ENCODE measurements around the gene FBXO2. TPM values are rescaled to one million over a fixed set of nuclear protein-coding genes. Genes with fewer than 3 reads are reported as not detected.

FBXO2 gene
- 0.76 and 1.9 TPM in 2 replicates for total RNA-seq (2011; cell fraction: chromatin; rRNA removed; ENCODE audit: low replicate concordance)
- 1.7 and 1.8 TPM in 2 replicates for total RNA-seq (2011; cell fraction: nucleolus; rRNA removed)
- 1.3 and 1.5 TPM in 2 replicates for total RNA-seq (2011; cell fraction: nucleoplasm; rRNA removed)
- 1.1 and 1.9 TPM in 2 replicates for total RNA-seq (2014; rRNA removed)
- 0.16 and 0.25 TPM in 2 replicates for total RNA-seq (2014; rRNA removed; fragmentation: Illumina TruSeq; extraction: Trizol)
- 0.22 and 0.41 TPM in 2 replicates for total RNA-seq (2015; rRNA removed; fragmentation: Illumina TruSeq; extraction: Trizol)
- 1.4 and 1.7 TPM in 2 replicates for total RNA-seq (2021)
- polyA plus RNA-seq (2011; rRNA removed): 1.1 and 2.8 TPM in 2 replicates
- 2.6 and 3.2 TPM in 2 replicates for polyA plus RNA-seq (2011; cell fraction: cytosol; rRNA removed)
- polyA plus RNA-seq (2011; cell fraction: nucleus; rRNA removed): 4.5 and 6.3 TPM in 2 replicates
- polyA plus RNA-seq (2012): 1.6 and 1.8 TPM in 2 replicates
- 0.27 and 0.46 TPM in 2 replicates for polyA plus RNA-seq (2014; fragmentation: Illumina TruSeq; extraction: Trizol)
- under 1 TPM; 0.04 to 0.27 TPM for polyA plus RNA-seq (2014; fragmentation: Nextera tagmentation; extraction: Ambion mirVana)
- 1.6 and 2.2 TPM in 2 replicates for polyA plus RNA-seq (2014; rRNA removed)
- polyA minus RNA-seq (2011; rRNA and poly(A)+ RNA removed): 0.21 and 0.48 TPM in 2 replicates
- polyA minus RNA-seq (2011; cell fraction: cytosol; rRNA and poly(A)+ RNA removed): 0.57 and 2.8 TPM in 2 replicates
- 0.67 and 1.4 TPM in 2 replicates for polyA minus RNA-seq (2011; cell fraction: nucleus; rRNA and poly(A)+ RNA removed)
- Bru-seq, nascent RNA: percentile 35 among the genes with signal in this experiment
- percentile 25 among the genes with signal in this experiment for BruChase-seq, experiment 1, labeled RNA remaining after a 2-hour chase
- percentile 17 among the genes with signal in this experiment for BruChase-seq, experiment 2, labeled RNA remaining after a 6-hour chase
- long read RNA-seq, experiment 1, transcript FBXO2-201 (6 exons, 1,560 nt): major isoform, 5 of 14 reads
- long read RNA-seq, experiment 1, partial matches to known transcripts: 9 of 14 reads
- long read RNA-seq, experiment 1, other reads (novel, unspliced or antisense): 0 of 14 reads
- long read RNA-seq, experiment 2, partial matches to known transcripts: 0 of 3 reads
- long read RNA-seq, experiment 2, other reads (novel, unspliced or antisense): 1 of 3 reads
- long read RNA-seq, experiment 3, partial matches to known transcripts: 3 of 4 reads
- long read RNA-seq, experiment 3, other reads (novel, unspliced or antisense): 0 of 4 reads

- H3K9me1 ChIP-seq (ENCODE audit: control insufficient read depth, insufficient read depth, low read length): no peaks in the 10 kb centered on the region
- no TSS peak for BruUV-seq (replicated peaks)
- H2AFZ ChIP-seq (ENCODE audit: low read depth, low read length): peak within 1 kb of the TSS; percentile 92
- TF ChIP-seq MCM5 (IDR thresholded peaks at IDR 0.05; ENCODE audit: low read depth) (no peak), POLR2AphosphoS2 (IDR thresholded peaks at IDR 0.05; ENCODE audit: low read length) (no peak), ERF (CRISPR knock-in tag; IDR thresholded peaks at IDR 0.05) (no peak), ZSCAN29 (IDR thresholded peaks at IDR 0.05) (no peak), BCOR (IDR thresholded peaks at IDR 0.05) (peak; percentile 85), POLR2B (IDR thresholded peaks at IDR 0.05; ENCODE audit: low read depth, partially characterized antibody) (no peak), E2F5 (CRISPR knock-in tag; IDR thresholded peaks at IDR 0.05) (no peak), FOXK2 (conservative IDR thresholded peaks at IDR 0.05 in 1 of 2, IDR thresholded peaks at IDR 0.05 in 1 of 2; ENCODE audit: low read depth in 2 of 2) (no peak), GTF2A2 (tag; IDR thresholded peaks at IDR 0.05) (no peak), PCBP2 (IDR thresholded peaks at IDR 0.05; ENCODE audit: low read depth, low read length, poor library complexity, severe bottlenecking) (no peak), PRMT5 (CRISPR knock-in tag; IDR thresholded peaks at IDR 0.05) (no peak), KLF16 (IDR thresholded peaks at IDR 0.05) (no peak), HDGF (IDR thresholded peaks at IDR 0.05) (no peak), ZNF584 (CRISPR knock-in tag; IDR thresholded peaks at IDR 0.05; ENCODE audit: low read depth) (no peak), RNF2 (IDR thresholded peaks at IDR 0.05) (no peak), IRF1 (CRISPR knock-in tag; IDR thresholded peaks at IDR 0.05; ENCODE audit: borderline replicate concordance) (no peak), RAD51 (IDR thresholded peaks at IDR 0.05; ENCODE audit: borderline replicate concordance, low read depth) (no peak)
Observed at GRCh38 chr1:11654137-11654938, at the start of gene FBXO2, which contains the start of gene FBXO44. FBXO2 (minus strand) TSS chr1:11654429; CDS start chr1:11654340, 89 bp downstream. FBXO44 (plus strand) TSS chr1:11654877; CDS start chr1:11655836, 959 bp downstream.

More at GRCh38 chr1:11654137-11654938, at the start of gene FBXO2, which contains the start of gene FBXO44:
- no peaks in the 10 kb centered on the region; the same call in 1 of the 2 replicates for H3K9me3 ChIP-seq (replicated peaks; ENCODE audit: control insufficient read depth, insufficient read depth, low read depth, low read length)
- ATAC-seq (peak; percentile 78), FAIRE-seq (no peak), DNase-seq (ENCODE audit: extremely low read depth in 1 of 4, low spot score in 3 of 4) (peak; percentile 58 to 87 (median 84))
- H3K36me3 ChIP-seq (ENCODE audit: control insufficient read depth, insufficient read depth, low read length): peaks cover 16% of the 10 kb centered on the region; the same call in 2 of the 3 replicates
- peak within 1 kb of the TSS in 1 of 2 experiments; percentile 91; a peak in 2 of 4 replicates for H3K9ac ChIP-seq (ENCODE audit: insufficient read depth in 1 of 2, low read depth in 2 of 2, low read length in 2 of 2)
- peaks cover 13 to 49% of the 10 kb centered on the region in 2 experiments; a peak in 4 of 5 replicates for H3K4me1 ChIP-seq (replicated peaks in 1 of 2; ENCODE audit: control insufficient read depth in 2 of 2, insufficient read depth in 2 of 2, low read length in 2 of 2)
- ChIA-PET POLR2A (interaction anchor here (0.5 to 3.0 kb wide), 7 partner anchors 10 to 641 kb away, joined by 3 to 12 read pairs (median 4); partner anchors contain the start of gene FBXO6), CTCF (ENCODE audit: low intra/inter-chr PET ratio) (interaction anchor here (1.7 kb wide), 1 partner anchor 66 kb away, joined by 5 read pairs; no protein-coding TSS in a partner anchor)
- 13% methylated on average over 38 of the region's 94 CpGs for WGBS (ENCODE audit: insufficient coverage, low coverage, missing lambda C conversion rate)
- H3K4me3 ChIP-seq: peak within 1 kb of the TSS; percentile 48
- no peaks in the 10 kb centered on the region for H3K27me3 ChIP-seq (ENCODE audit: control insufficient read depth in 2 of 2, insufficient read depth in 2 of 2, low read length in 2 of 2)
- in situ Hi-C loops (cut with MboI): no loop called here
- H3K79me2 ChIP-seq (ENCODE audit: control insufficient read depth, insufficient read depth, low read length): no peaks in the 10 kb centered on the region
- peak within 1 kb of the TSS; percentile 79 for H3K4me2 ChIP-seq (ENCODE audit: insufficient read depth, low read length)
- no peaks in the 10 kb centered on the region for H4K20me1 ChIP-seq (replicated peaks; ENCODE audit: control insufficient read depth, insufficient read depth, low read length)
- intact Hi-C loops (cut with micrococcal nuclease): no loop called here
- no peak within 1 kb of the TSS for H3K27ac ChIP-seq (ENCODE audit: extremely low read depth, low read depth, low read length)

Measured in K562 (cell line).